Hepatocyte (in vitro differentiated cells): ENCODE data around the gene LRRC66. TPM values are rescaled to one million over a fixed set of nuclear protein-coding genes. Genes with fewer than 3 reads are reported as not detected.

Source experiments
- DNase-seq: peaks from one replicate; pipeline ENCODE4 v3.0.0-alpha.2; 2016; ENCODE audit warnings: low spot score
- H2AFZ ChIP-seq: fragments of 200-600 bp; sonication (generic); 2 replicates; pipeline ENCODE4 v1.6.0; 2016; ENCODE audit warnings: antibody characterized with exemption, mild to moderate bottlenecking
- H3K27ac ChIP-seq: fragments of 200-600 bp; sonication (generic); 2 replicates; pipeline ENCODE4 v1.5.1; 2016; ENCODE audit warnings: mild to moderate bottlenecking
- H3K27me3 ChIP-seq: fragments of 200-600 bp; sonication (generic); 2 replicates; pipeline ENCODE4 v1.6.1; 2016
- H3K36me3 ChIP-seq: fragments of 200-600 bp; sonication (generic); replicated peaks from 2 replicates; pipeline ENCODE4 v1.5.1; 2016; ENCODE audit warnings: low read depth; ENCODE audit not compliant: insufficient read depth
- H3K4me1 ChIP-seq: fragments of 200-600 bp; sonication (generic); 2 replicates; pipeline ENCODE4 v1.5.1; 2016; ENCODE audit warnings: mild to moderate bottlenecking, moderate library complexity; ENCODE audit not compliant: insufficient read depth
- H3K4me2 ChIP-seq: fragments of 200-600 bp; sonication (generic); 2 replicates; pipeline ENCODE4 v1.6.0; 2016
- H3K4me3 ChIP-seq: fragments of 200-600 bp; sonication (generic); 2 replicates; pipeline ENCODE4 v1.5.1; 2016; ENCODE audit warnings: mild to moderate bottlenecking
- H3K79me2 ChIP-seq: fragments of 200-600 bp; sonication (generic); 2 replicates; pipeline ENCODE4 v1.6.0; 2017; ENCODE audit warnings: mild to moderate bottlenecking
- H3K9me2 ChIP-seq: fragments of 200-600 bp; sonication (generic); replicated peaks from 2 replicates; pipeline ENCODE4 v1.6.0; 2017; ENCODE audit warnings: mild to moderate bottlenecking; ENCODE audit not compliant: insufficient read depth
- H3K9me3 ChIP-seq: fragments of 200-600 bp; sonication (generic); 2 replicates; pipeline ENCODE4 v1.5.1; 2016; ENCODE audit warnings: low read depth, mild to moderate bottlenecking
- H4K20me1 ChIP-seq: fragments of 200-600 bp; sonication (generic); 2 replicates; pipeline ENCODE4 v1.6.0; 2016; ENCODE audit warnings: mild to moderate bottlenecking; ENCODE audit not compliant: insufficient read depth, poor library complexity, severe bottlenecking
- EZH2 ChIP-seq: fragments of 200-600 bp; sonication (generic); IDR thresholded peaks from 2 replicates; pipeline ENCODE4 v1.6.1; 2016; ENCODE audit warnings: antibody characterized with exemption, mild to moderate bottlenecking, borderline replicate concordance
- EZH2phosphoT487 ChIP-seq: fragments of 200-600 bp; sonication (generic); IDR thresholded peaks from one replicate; pipeline ENCODE4 v1.6.1; 2018; ENCODE audit warnings: antibody characterized with exemption, mild to moderate bottlenecking, low read depth, moderate library complexity; ENCODE audit not compliant: unreplicated experiment, severe bottlenecking
- WGBS: methylation state at CpG from one replicate; pipeline ENCODE4 v1.1.6; 2016; ENCODE audit warnings: low lambda C conversion rate; ENCODE audit errors: missing lambda C conversion rate; 5-methylcytosine and 5-hydroxymethylcytosine counted together
- polyA plus RNA-seq: library from polyadenylated mRNA; unstranded; fragments of >200 nt; fragmentation: Nextera tagmentation; extraction: Ambion mirVana; gene quantifications from 2 replicates; pipeline ENCODE4 v1.2.1, GENCODE V29; 2016
- total RNA-seq: library from RNA; depleted of rRNA; stranded (reverse); fragments of >200 nt; gene quantifications from 2 replicates; pipeline ENCODE4 v1.2.3, GENCODE V29; 2014
- TF ChIP-seq, protein P1 (sequence below): fragments of 200-600 bp; sonication (generic); IDR thresholded peaks from 2 replicates; pipeline ENCODE4 v1.5.1; 2016; ENCODE audit warnings: antibody characterized with exemption, mild to moderate bottlenecking; ENCODE audit not compliant: poor library complexity

The LRRC66 gene
- total and polyA plus RNA-seq, 2 experiments from 2014 or later: 0.44 to 0.87 TPM

DNA sequence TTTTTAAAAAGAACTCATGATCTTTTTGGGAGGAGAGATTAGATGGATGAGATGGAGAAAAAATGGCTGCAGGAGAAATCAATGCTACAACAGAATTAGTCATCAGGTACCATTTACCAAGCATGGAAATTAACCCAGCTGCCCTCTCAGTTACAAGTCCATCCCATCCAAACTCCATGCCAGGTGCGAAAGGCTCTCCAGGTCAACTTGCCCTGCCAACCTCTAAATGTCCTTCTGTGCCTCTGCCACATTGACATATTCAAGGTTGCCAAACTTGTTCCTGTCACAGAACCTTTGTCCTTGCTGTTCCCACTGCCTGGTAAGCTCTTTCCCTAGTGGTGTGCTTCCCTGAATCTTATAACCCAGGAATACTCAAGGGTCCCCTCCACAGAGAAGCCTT is 38.1 kb upstream of the LRRC66 start:
- no peak for DNase-seq
- no peak overlapping the region for H3K27ac ChIP-seq
- WGBS: 100% methylated on average over 1 of the region's 1 CpG

DNA sequence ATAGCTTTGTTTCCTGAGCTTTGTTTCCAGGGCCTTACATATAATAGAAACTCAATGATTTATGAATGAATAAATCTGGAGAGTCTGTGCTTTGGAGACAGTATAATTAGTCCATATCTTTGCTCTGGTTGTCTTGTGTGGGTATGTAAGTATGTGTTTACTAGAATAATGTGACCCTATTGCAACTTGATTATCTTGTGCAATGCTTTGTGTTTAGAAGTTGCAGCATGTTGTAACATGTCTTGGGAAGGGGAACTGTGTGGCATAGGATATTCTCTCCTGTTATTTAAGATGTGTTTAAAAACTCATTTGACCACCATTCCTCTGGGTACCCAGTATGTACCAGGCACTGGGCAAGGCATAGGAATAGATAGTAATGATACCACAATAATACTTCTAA is 37.0 kb upstream of the LRRC66 start:
- H3K4me3 ChIP-seq: no peak overlapping the region
- H3K4me2 ChIP-seq: no peak overlapping the region

More for the DNA sequence above, 38.1 kb upstream of the LRRC66 start:
- H3K4me2 ChIP-seq: no peak overlapping the region
- no peaks in the 10 kb centered on the region for H3K27me3 ChIP-seq
- H4K20me1 ChIP-seq: no peaks in the 10 kb centered on the region
- H3K4me1 ChIP-seq: peaks cover 4% of the 10 kb centered on the region
- H3K9me3 ChIP-seq: no peaks in the 10 kb centered on the region
- TF ChIP-seq, protein P1, sequence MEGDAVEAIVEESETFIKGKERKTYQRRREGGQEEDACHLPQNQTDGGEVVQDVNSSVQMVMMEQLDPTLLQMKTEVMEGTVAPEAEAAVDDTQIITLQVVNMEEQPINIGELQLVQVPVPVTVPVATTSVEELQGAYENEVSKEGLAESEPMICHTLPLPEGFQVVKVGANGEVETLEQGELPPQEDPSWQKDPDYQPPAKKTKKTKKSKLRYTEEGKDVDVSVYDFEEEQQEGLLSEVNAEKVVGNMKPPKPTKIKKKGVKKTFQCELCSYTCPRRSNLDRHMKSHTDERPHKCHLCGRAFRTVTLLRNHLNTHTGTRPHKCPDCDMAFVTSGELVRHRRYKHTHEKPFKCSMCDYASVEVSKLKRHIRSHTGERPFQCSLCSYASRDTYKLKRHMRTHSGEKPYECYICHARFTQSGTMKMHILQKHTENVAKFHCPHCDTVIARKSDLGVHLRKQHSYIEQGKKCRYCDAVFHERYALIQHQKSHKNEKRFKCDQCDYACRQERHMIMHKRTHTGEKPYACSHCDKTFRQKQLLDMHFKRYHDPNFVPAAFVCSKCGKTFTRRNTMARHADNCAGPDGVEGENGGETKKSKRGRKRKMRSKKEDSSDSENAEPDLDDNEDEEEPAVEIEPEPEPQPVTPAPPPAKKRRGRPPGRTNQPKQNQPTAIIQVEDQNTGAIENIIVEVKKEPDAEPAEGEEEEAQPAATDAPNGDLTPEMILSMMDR: no peak
- TF ChIP-seq EZH2: no peak
- no peak for TF ChIP-seq EZH2phosphoT487
- no peak overlapping the region for H3K4me3 ChIP-seq
- no peaks in the 10 kb centered on the region for H3K9me2 ChIP-seq
- H3K79me2 ChIP-seq: no peaks in the 10 kb centered on the region
- H2AFZ ChIP-seq: no peak overlapping the region
- H3K36me3 ChIP-seq: no peaks in the 10 kb centered on the region

DNA sequence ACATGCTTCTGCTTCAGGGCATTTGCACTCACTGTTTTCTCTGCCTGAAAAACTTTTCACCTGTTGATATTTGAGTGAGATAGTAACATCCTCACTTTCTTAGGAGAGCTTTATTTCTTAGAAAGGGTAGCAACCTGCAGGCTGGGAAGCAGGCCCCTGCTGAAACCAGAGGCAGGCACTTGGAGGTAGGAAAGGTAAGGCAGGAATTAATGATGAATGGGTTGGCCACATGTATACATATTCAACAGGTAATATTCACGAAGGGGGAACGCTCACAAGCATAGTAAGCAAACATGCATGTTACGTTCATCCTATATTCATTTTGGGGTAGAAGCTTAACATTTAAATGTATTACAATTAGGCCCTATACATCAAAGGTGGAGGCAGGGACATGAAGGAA is 34.1 kb upstream of the LRRC66 start:
- H4K20me1 ChIP-seq: no peaks in the 10 kb centered on the region
- no peaks in the 10 kb centered on the region for H3K9me3 ChIP-seq
- no peak overlapping the region for H3K4me2 ChIP-seq
- no peak overlapping the region for H3K4me3 ChIP-seq
- no peak overlapping the region for H3K27ac ChIP-seq
- H3K27me3 ChIP-seq: no peaks in the 10 kb centered on the region
- H3K4me1 ChIP-seq: peaks cover 7% of the 10 kb centered on the region
- no peaks in the 10 kb centered on the region for H3K36me3 ChIP-seq
- WGBS: 94% methylated on average over 3 of the region's 3 CpGs
- no peak for TF ChIP-seq EZH2
- no peak for TF ChIP-seq EZH2phosphoT487
- TF ChIP-seq, protein P1: no peak
- H3K9me2 ChIP-seq: no peaks in the 10 kb centered on the region
- DNase-seq: no peak
- no peak overlapping the region for H2AFZ ChIP-seq
- H3K79me2 ChIP-seq: no peaks in the 10 kb centered on the region

More for the DNA sequence above, 37.0 kb upstream of the LRRC66 start:
- TF ChIP-seq, protein P1: no peak
- no peak for TF ChIP-seq EZH2phosphoT487
- TF ChIP-seq EZH2: no peak
- no peaks in the 10 kb centered on the region for H4K20me1 ChIP-seq
- no peak for DNase-seq
- no peaks in the 10 kb centered on the region for H3K79me2 ChIP-seq
- H2AFZ ChIP-seq: no peak overlapping the region
- no peaks in the 10 kb centered on the region for H3K9me3 ChIP-seq
- H3K27ac ChIP-seq: no peak overlapping the region
- no peaks in the 10 kb centered on the region for H3K27me3 ChIP-seq
- no peaks in the 10 kb centered on the region for H3K36me3 ChIP-seq
- H3K9me2 ChIP-seq: no peaks in the 10 kb centered on the region
- H3K4me1 ChIP-seq: peaks cover 7% of the 10 kb centered on the region

DNA sequence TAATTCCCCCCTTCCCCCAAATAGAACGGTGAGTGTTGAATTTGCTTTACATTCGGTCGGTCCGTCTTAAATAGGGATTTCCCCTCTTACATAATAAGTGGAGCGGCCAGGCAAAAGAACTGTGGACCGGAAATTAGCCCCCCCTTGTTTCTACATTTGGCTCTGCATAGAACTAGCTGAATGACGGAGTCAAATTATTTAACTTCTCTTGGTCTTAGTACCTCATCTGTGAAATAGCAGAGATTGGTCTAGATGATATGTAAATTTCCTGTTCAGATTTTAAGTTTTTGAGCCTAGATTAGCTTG is 32.3 kb upstream of the LRRC66 start:
- H3K4me1 ChIP-seq: peaks cover 3% of the 10 kb centered on the region
- no peaks in the 10 kb centered on the region for H4K20me1 ChIP-seq
- H3K27ac ChIP-seq: peak overlapping the region; percentile 2
- no peaks in the 10 kb centered on the region for H3K36me3 ChIP-seq
- peak overlapping the region; percentile 84 for H3K4me2 ChIP-seq
- H3K27me3 ChIP-seq: peaks cover 2% of the 10 kb centered on the region
- TF ChIP-seq, protein P1: no peak
- TF ChIP-seq EZH2 (no peak), EZH2phosphoT487 (no peak)
- H3K4me3 ChIP-seq: peak overlapping the region; percentile 86
- peak overlapping the region; percentile 97 for H2AFZ ChIP-seq
- no peaks in the 10 kb centered on the region for H3K79me2 ChIP-seq
- peak; percentile 20 for DNase-seq
- 50% methylated on average over 7 of the region's 7 CpGs for WGBS
- H3K9me2 ChIP-seq: no peaks in the 10 kb centered on the region
- no peaks in the 10 kb centered on the region for H3K9me3 ChIP-seq
